Esophagus squamous epithelium (tissue), 4 donors: ENCODE results near the gene RTTN.

ENCODE experiments used
- CTCF ChIP-seq, 6 experiments: fragments of 450-650 bp in 4 of 6; fragments of 200-600 bp in 2 of 6; sonication (generic) in 2 of 6; IDR thresholded peaks; one replicate each; pipeline ENCODE4 v1.5.1; 2016 to 2019; ENCODE audit warnings: antibody characterized with exemption in 6 of 6, mild to moderate bottlenecking in 4 of 6, moderate library complexity in 4 of 6
- POLR2A ChIP-seq, 4 donors: fragments of 450-650 bp; IDR thresholded peaks; one replicate each; pipeline ENCODE4 v1.6.1; 2017; ENCODE audit warnings: antibody characterized with exemption in 4 of 4, mild to moderate bottlenecking in 4 of 4, moderate library complexity in 3 of 4

DNA sequence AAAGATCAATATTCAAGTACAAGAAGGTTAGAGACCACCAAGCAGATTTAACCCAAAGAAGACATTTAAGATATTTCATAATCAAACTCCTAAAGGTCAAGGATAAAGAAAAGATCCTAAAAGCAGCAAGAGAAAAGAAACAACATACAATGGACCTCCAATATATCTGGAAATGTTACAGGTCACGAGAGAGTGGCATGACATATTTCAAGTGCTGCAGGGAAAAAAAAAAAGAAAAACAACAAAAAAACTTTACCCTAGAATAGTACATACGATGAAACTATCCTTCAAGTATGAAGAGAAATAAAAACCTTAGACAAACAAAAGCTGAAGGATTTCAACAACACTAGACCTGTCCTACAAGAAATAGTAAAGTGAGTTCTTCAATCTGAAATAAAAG lies 166.3 kb downstream of the RTTN start:
- TF ChIP-seq CTCF (IDR thresholded peaks at IDR 0.05) (no peak), POLR2A (IDR thresholded peaks at IDR 0.05) (no peak)
